Keratinocyte (primary cell): Measurements from ENCODE around the gene LMNTD2.

Source experiments
- EZH2 ChIP-seq: IDR thresholded peaks from one replicate; pipeline ENCODE4 v1.6.1; 2012; ENCODE audit warnings: inconsistent platforms, mild to moderate bottlenecking, low read length, moderate library complexity
- TF ChIP-seq, protein P1 (sequence below), 3 experiments: IDR thresholded peaks in 1 of 3; conservative IDR thresholded peaks in 1 of 3; optimal IDR thresholded peaks in 1 of 3; 2 replicates in 2 of 3; 3 replicates in 1 of 3; pipeline versions ENCODE3 to v1.5.1; 2011; ENCODE audit warnings: low read length in 3 of 3, mild to moderate bottlenecking in 3 of 3, moderate library complexity in 2 of 3, control low read depth in 1 of 3, inconsistent platforms in 1 of 3; ENCODE audit not compliant: insufficient read depth in 2 of 3; ENCODE audit errors: extremely low read depth in 1 of 3

DNA sequence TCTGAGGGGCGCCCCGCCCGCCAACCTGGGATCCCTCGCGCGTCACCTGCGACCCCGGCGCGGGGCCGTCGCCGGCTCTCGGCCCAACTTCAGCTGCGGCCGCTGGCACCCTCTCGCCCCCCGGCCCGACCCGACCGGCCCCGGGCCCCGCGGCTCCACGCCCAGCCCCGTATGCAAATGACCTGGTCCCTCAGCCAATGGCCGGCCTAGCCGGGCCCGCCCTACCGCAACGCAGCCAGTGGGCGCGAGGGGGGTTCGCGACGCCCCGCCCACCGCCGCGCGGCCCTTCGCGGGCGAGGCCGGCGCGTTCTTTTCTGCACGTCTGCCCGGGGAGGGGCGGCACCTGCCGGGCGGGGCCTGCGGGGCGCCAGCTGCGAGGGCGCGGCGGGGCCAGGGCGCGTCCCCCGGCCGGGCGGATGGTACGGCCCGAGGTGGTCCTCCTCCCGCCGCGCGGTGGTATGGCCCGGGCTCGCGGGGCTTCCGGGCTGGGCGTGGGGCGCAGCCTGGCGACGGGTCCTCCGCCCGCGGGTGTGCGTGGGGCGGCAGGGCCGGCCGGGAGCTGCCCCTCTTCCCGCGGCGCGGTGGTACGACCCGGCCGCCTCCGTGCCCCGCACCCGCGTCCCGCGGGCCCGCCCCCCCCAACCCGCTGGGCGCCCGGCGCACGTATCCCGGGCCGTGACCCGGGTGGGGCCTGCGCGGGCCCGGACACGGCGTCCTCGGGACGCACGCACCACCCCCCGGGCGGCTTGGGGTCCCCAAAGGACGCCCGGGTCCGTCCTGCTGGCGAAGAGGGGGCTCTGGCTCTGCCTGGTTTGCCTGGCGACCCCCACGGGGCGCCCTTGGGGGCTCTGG is 8.0 kb upstream of the LMNTD2 start:
- no peak for TF ChIP-seq EZH2
- TF ChIP-seq, protein P1, sequence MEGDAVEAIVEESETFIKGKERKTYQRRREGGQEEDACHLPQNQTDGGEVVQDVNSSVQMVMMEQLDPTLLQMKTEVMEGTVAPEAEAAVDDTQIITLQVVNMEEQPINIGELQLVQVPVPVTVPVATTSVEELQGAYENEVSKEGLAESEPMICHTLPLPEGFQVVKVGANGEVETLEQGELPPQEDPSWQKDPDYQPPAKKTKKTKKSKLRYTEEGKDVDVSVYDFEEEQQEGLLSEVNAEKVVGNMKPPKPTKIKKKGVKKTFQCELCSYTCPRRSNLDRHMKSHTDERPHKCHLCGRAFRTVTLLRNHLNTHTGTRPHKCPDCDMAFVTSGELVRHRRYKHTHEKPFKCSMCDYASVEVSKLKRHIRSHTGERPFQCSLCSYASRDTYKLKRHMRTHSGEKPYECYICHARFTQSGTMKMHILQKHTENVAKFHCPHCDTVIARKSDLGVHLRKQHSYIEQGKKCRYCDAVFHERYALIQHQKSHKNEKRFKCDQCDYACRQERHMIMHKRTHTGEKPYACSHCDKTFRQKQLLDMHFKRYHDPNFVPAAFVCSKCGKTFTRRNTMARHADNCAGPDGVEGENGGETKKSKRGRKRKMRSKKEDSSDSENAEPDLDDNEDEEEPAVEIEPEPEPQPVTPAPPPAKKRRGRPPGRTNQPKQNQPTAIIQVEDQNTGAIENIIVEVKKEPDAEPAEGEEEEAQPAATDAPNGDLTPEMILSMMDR (optimal IDR thresholded peaks at IDR 0.05 in 1 of 3, IDR thresholded peaks at IDR 0.05 in 1 of 3, conservative IDR thresholded peaks at IDR 0.05 in 1 of 3; ENCODE audit: extremely low read depth in 1 of 3, insufficient read depth in 2 of 3, low read length in 3 of 3), result no peak
